B cell (primary cell): ENCODE results near the gene ADAM19. TPM values are rescaled to one million over a fixed set of nuclear protein-coding genes. Genes with fewer than 3 reads are reported as not detected.

Experiments
- ATAC-seq: fragments of 200-7000 bp; cut with Tn5 transposase; one replicate; pipeline ENCODE4 v1.10.0; 2021; ENCODE audit warnings: low read depth, mild to moderate bottlenecking, moderate number of reproducible peaks, moderate library complexity
- CTCF ChIA-PET: fragments of 350-600 bp; sonication (Branson Sonifier 250); formaldehyde crosslinking; loops from one replicate; lab custom pipeline; 2021; ENCODE audit warnings: antibody characterized with exemption, inconsistent platforms; lab: Charles Lee
- POLR2A ChIA-PET: fragments of 350-600 bp; sonication (Branson Sonifier 250); formaldehyde crosslinking; loops from one replicate; lab custom pipeline; 2021; ENCODE audit warnings: antibody characterized with exemption; lab: Charles Lee
- DNase-seq: peaks from one replicate; pipeline ENCODE4 v3.0.0; 2013
- H2AFZ ChIP-seq: 2 replicates; pipeline ENCODE4 v1.6.1; 2012; ENCODE audit warnings: mild to moderate bottlenecking, low read depth, low read length; ENCODE audit not compliant: insufficient read depth, poor library complexity, severe bottlenecking
- H3K27ac ChIP-seq, 2 donors: 1 replicate in 1 of 2; 2 replicates in 1 of 2; pipeline ENCODE4 v1.5.1; 2012 to 2013; ENCODE audit warnings: low read length in 2 of 2, mild to moderate bottlenecking in 2 of 2, moderate library complexity in 1 of 2
- H3K27me3 ChIP-seq, 4 experiments: fragments of 200-600 bp in 1 of 4; sonication (generic) in 1 of 4; replicated peaks in 1 of 4; 1 replicate in 2 of 4; 2 replicates in 2 of 4; pipeline versions ENCODE4 v1.6.1 to v1.7.0; 2013 to 2016; ENCODE audit warnings: low read length in 3 of 4, mild to moderate bottlenecking in 2 of 4, mixed read lengths in 1 of 4, moderate library complexity in 1 of 4; ENCODE audit not compliant: insufficient read depth in 4 of 4, control insufficient read depth in 3 of 4; ENCODE audit errors: control extremely low read depth in 1 of 4
- H3K36me3 ChIP-seq, 2 experiments: replicated peaks in 1 of 2; 1 replicate in 1 of 2; 2 replicates in 1 of 2; pipeline versions ENCODE4 v1.6.1 to v1.7.1; 2013; ENCODE audit warnings: low read length in 1 of 2; ENCODE audit not compliant: insufficient read depth in 2 of 2, control insufficient read depth in 1 of 2; ENCODE audit errors: control extremely low read depth in 1 of 2, extremely low read depth in 1 of 2
- H3K4me1 ChIP-seq, 2 donors: fragments of 200-600 bp in 1 of 2; sonication (generic) in 1 of 2; 1 replicate in 1 of 2; 2 replicates in 1 of 2; pipeline versions ENCODE4 v1.5.1 to v1.6.1; 2013 to 2017; ENCODE audit warnings: low read length in 2 of 2; ENCODE audit not compliant: control insufficient read depth in 2 of 2, insufficient read depth in 2 of 2
- H3K4me2 ChIP-seq: replicated peaks from 2 replicates; pipeline ENCODE3; 2012; ENCODE audit warnings: mild to moderate bottlenecking, low read depth, low read length; ENCODE audit not compliant: poor library complexity, severe bottlenecking
- H3K4me3 ChIP-seq, 5 experiments: fragments of 200-600 bp in 1 of 5; sonication (generic) in 1 of 5; 1 replicate in 3 of 5; 2 replicates in 2 of 5; pipeline versions ENCODE4 v1.5.1 to v1.7.0; 2011 to 2016; ENCODE audit warnings: low read length in 4 of 5, mild to moderate bottlenecking in 4 of 5, low read depth in 2 of 5, control low read depth in 1 of 5, moderate library complexity in 1 of 5; ENCODE audit not compliant: insufficient read depth in 1 of 5; ENCODE audit errors: control extremely low read depth in 1 of 5, extremely low read depth in 1 of 5
- H3K79me2 ChIP-seq: fragments of 200-600 bp; sonication (generic); one replicate; pipeline ENCODE4 v1.6.0; 2016; ENCODE audit warnings: low read length; ENCODE audit not compliant: control insufficient read depth, insufficient read depth
- H3K9ac ChIP-seq: fragments of 200-600 bp; sonication (generic); 2 replicates; pipeline ENCODE4 v1.6.1; 2017; ENCODE audit warnings: mild to moderate bottlenecking, low read length, moderate library complexity
- H3K9me3 ChIP-seq, 3 donors: one replicate each; pipeline versions ENCODE4 v1.6.1 to v1.7.1; 2013; ENCODE audit warnings: low read length in 2 of 3; ENCODE audit not compliant: control insufficient read depth in 2 of 3, insufficient read depth in 1 of 3; ENCODE audit errors: control extremely low read depth in 1 of 3
- H4K20me1 ChIP-seq: 2 replicates; pipeline ENCODE4 v1.6.0; 2012; ENCODE audit warnings: mild to moderate bottlenecking, low read length; ENCODE audit not compliant: insufficient read depth, control insufficient read depth, poor library complexity, severe bottlenecking
- H3K27ac Mint-ChIP-seq: one replicate; pipeline ENCODE4 v1.8.0; 2021; ENCODE audit warnings: mixed read lengths
- H3K27me3 Mint-ChIP-seq: one replicate; pipeline ENCODE4 v1.8.0; 2021; ENCODE audit warnings: mixed read lengths
- H3K4me1 Mint-ChIP-seq: one replicate; pipeline ENCODE4 v1.8.0; 2021; ENCODE audit warnings: mixed read lengths
- H3K4me3 Mint-ChIP-seq: one replicate; pipeline ENCODE4 v1.8.0; 2021; ENCODE audit warnings: mixed read lengths
- H3K9me3 Mint-ChIP-seq: one replicate; pipeline ENCODE4 v1.8.0; 2022; ENCODE audit warnings: mixed read lengths; ENCODE audit not compliant: insufficient read depth
- CTCF ChIP-seq: fragments of 200-600 bp; IDR thresholded peaks from one replicate; pipeline ENCODE4 v1.8.0; 2022; ENCODE audit warnings: antibody characterized with exemption, mild to moderate bottlenecking
- EZH2 ChIP-seq: IDR thresholded peaks from 2 replicates; pipeline ENCODE4 v1.6.1; 2012; ENCODE audit warnings: borderline replicate concordance, low read depth, mild to moderate bottlenecking, moderate library complexity, low read length; ENCODE audit not compliant: insufficient read depth, poor library complexity, severe bottlenecking
- WGBS: methylation state at CpG from one replicate; pipeline ENCODE4 v1.1.5; 2013; ENCODE audit warnings: missing lambda C conversion rate; ENCODE audit not compliant: insufficient coverage; 5-methylcytosine and 5-hydroxymethylcytosine counted together
- intact Hi-C: fragments of 100-400 bp; cut with micrococcal nuclease; formaldehyde crosslinking; loops from one replicate; pipeline ENCODE4 v1.10.0; 2022
- polyA plus RNA-seq: library from polyadenylated mRNA; depleted of rRNA; stranded (reverse); fragments of >200 nt; gene quantifications from 2 replicates; pipeline ENCODE4 v1.2.3, GENCODE V29; 2012
- total RNA-seq, 2 donors: library from RNA; stranded (reverse); fragments of 120-200 nt in 1 of 2; gene quantifications; 1 replicate in 1 of 2; 2 replicates in 1 of 2; pipeline versions ENCODE4 v1.2.3 to v1.2.4, GENCODE V29; 2013 to 2022

The ADAM19 gene
- total and polyA plus RNA-seq, 2 donors (not counting 1 experiment from before 2014, with no cell fraction given) = 110 to 171 TPM

- POLR2A ChIA-PET = interaction anchor here (0.7 to 1.0 kb wide), 3 partner anchors 12 to 235 kb away, joined by 3 to 4 read pairs (median 3); partner anchors contain the start of gene LSM11
- Mint-ChIP-seq H3K27me3 (no peaks in the 10 kb centered on the region), H3K4me3 (peak overlapping the region; percentile 51), H3K9me3 (no peaks in the 10 kb centered on the region), H3K27ac (peak overlapping the region; percentile 84), H3K4me1 (peaks cover 88% of the 10 kb centered on the region)
- Histone ChIP-seq H3K4me3 (no peak overlapping the region), H3K27me3 (no peaks in the 10 kb centered on the region), H3K9me3 (peaks cover 0 to 12% (median 6%) of the 10 kb centered on the region in 3 donors), H3K79me2 (peaks cover 11% of the 10 kb centered on the region), H4K20me1 (no peaks in the 10 kb centered on the region), H3K4me1 (peaks cover 76 to 80% of the 10 kb centered on the region in 2 donors), H3K9ac (no peak overlapping the region), H2AFZ (no peak overlapping the region), H3K4me2 (peak overlapping the region; percentile 4), H3K27ac (peak overlapping the region; percentile 52 to 83), H3K36me3 (peaks cover 11 to 93% of the 10 kb centered on the region in 2 experiments)
- DNase-seq = no peak
- CTCF ChIA-PET = interaction anchor here (1.1 to 1.6 kb wide), 2 partner anchors 37 to 209 kb away, joined by 3 to 7 read pairs; no protein-coding TSS in a partner anchor
- 92% methylated on average over 5 of the region's 9 CpGs for WGBS
- ATAC-seq = no peak
- TF ChIP-seq EZH2 = no peak
- no peak for TF ChIP-seq CTCF
- intact Hi-C loops = no loop called here
Observed at GRCh38 chr5:157509093-157509492, 66.5 kb downstream of the ADAM19 start.

- peak overlapping the region; percentile 17 for H3K4me2 ChIP-seq
- POLR2A ChIA-PET = interaction anchor here (0.7 to 1.3 kb wide), 3 partner anchors 9 to 47 kb away, joined by 3 to 5 read pairs (median 3); partner anchors contain the start of gene NIPAL4
- no peaks in the 10 kb centered on the region for H3K27me3 ChIP-seq
- peak overlapping the region; percentile 36 to 83 for H3K27ac ChIP-seq
- H3K4me1 Mint-ChIP-seq = peaks cover 91% of the 10 kb centered on the region
- H3K9ac ChIP-seq = no peak overlapping the region
- intact Hi-C loops = no loop called here
- WGBS = 94% methylated on average over 12 of the region's 14 CpGs
- H3K4me1 ChIP-seq = peaks cover 92 to 98% of the 10 kb centered on the region in 2 donors
- DNase-seq (no peak), ATAC-seq (no peak)
- TF ChIP-seq CTCF (no peak), EZH2 (no peak)
- peaks cover 7% of the 10 kb centered on the region for H3K79me2 ChIP-seq
- H3K4me3 Mint-ChIP-seq = peak overlapping the region; percentile 24
- CTCF ChIA-PET = interaction anchor here (1.1 to 2.3 kb wide), 4 partner anchors 9 to 236 kb away, joined by 3 to 8 read pairs (median 6); partner anchors contain the start of gene LSM11
- H3K9me3 ChIP-seq = peaks cover 0 to 13% (median 6%) of the 10 kb centered on the region in 3 donors
- H2AFZ ChIP-seq = no peak overlapping the region
- no peak overlapping the region for H3K4me3 ChIP-seq
- peak overlapping the region; percentile 84 for H3K27ac Mint-ChIP-seq
- no peaks in the 10 kb centered on the region for H3K9me3 Mint-ChIP-seq
- no peaks in the 10 kb centered on the region for H4K20me1 ChIP-seq
- no peaks in the 10 kb centered on the region for H3K27me3 Mint-ChIP-seq
- H3K36me3 ChIP-seq = peaks cover 4 to 89% of the 10 kb centered on the region in 2 experiments
Observed at GRCh38 chr5:157506981-157507780, 68.4 kb downstream of the ADAM19 start.
